ENCODE data around the gene LRMDA. TPM values are rescaled to one million over a fixed set of nuclear protein-coding genes. Genes with fewer than 3 reads are reported as not detected.

The LRMDA gene
- total RNA-seq, 2 experiments from 2014 or later, result not detected

DNA sequence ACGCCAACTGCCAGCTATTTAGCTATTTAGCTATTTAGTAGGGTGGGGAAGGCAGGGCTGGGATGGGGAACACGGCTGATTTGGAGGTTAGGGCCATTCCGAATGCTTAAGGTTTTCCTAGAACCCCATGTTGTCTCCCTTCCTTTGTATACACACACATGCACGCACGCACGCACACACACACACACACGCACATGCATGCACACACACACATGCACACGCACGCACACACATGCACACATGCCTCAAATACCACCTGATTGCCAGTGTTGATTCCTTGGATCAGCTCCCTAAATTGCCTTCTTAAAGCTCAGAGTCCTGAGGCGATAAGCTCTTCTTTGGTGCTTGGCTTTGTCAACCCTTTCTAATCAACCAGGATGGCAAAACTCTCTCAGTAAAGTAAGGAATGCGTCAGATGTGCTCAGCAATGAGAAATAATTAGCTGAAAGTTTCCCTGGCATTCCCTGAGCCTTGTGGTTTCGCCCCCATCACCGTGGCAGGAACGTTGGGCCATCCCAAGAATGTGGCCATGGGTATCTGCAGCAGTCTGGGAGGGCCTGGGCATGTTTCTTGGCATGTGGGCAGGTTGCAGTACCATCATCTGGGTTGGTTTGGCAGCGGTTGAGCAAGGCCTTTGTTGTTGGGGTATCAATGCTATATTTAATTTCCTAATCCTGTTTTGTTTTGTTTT, 305.6 kb downstream of the LRMDA start:
- ChIA-PET POLR2A (no interaction called here), CTCF (ENCODE audit: unreplicated experiment) (no interaction called here)
- H4K20me1 ChIP-seq (ENCODE audit: insufficient read depth, low read length), result no peaks in the 10 kb centered on the region
- DNase-seq (ENCODE audit: low spot score), result no peak
- no peaks in the 10 kb centered on the region for H3K9me2 ChIP-seq (ENCODE audit: insufficient read depth, low read length)
- H3K27ac ChIP-seq (ENCODE audit: low read depth, low read length, poor library complexity, severe bottlenecking), result no peak overlapping the region
- H2AFZ ChIP-seq (ENCODE audit: low read length), result no peak overlapping the region
- intact Hi-C loops (cut with micrococcal nuclease; ENCODE audit: unreplicated experiment), result no loop called here
- H3K4me3 ChIP-seq (ENCODE audit: low read depth, low read length, poor library complexity, severe bottlenecking), result no peak overlapping the region
- H3K36me3 ChIP-seq (ENCODE audit: insufficient read depth, low read length), result no peaks in the 10 kb centered on the region
- H3K4me1 ChIP-seq (ENCODE audit: insufficient read depth, low read length, poor library complexity, severe bottlenecking), result no peaks in the 10 kb centered on the region
- no TSS peak for BruUV-seq (replicated peaks)
- no peaks in the 10 kb centered on the region for H3K9me3 ChIP-seq (ENCODE audit: low read length)
- TF ChIP-seq EZH2phosphoT487 (IDR thresholded peaks at IDR 0.05; ENCODE audit: borderline replicate concordance, low read depth, low read length), result no peak
- TF ChIP-seq, protein P1, sequence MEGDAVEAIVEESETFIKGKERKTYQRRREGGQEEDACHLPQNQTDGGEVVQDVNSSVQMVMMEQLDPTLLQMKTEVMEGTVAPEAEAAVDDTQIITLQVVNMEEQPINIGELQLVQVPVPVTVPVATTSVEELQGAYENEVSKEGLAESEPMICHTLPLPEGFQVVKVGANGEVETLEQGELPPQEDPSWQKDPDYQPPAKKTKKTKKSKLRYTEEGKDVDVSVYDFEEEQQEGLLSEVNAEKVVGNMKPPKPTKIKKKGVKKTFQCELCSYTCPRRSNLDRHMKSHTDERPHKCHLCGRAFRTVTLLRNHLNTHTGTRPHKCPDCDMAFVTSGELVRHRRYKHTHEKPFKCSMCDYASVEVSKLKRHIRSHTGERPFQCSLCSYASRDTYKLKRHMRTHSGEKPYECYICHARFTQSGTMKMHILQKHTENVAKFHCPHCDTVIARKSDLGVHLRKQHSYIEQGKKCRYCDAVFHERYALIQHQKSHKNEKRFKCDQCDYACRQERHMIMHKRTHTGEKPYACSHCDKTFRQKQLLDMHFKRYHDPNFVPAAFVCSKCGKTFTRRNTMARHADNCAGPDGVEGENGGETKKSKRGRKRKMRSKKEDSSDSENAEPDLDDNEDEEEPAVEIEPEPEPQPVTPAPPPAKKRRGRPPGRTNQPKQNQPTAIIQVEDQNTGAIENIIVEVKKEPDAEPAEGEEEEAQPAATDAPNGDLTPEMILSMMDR (conservative IDR thresholded peaks at IDR 0.05; ENCODE audit: low read length), result no peak
- no peaks in the 10 kb centered on the region for H3K79me2 ChIP-seq (ENCODE audit: insufficient read depth, low read depth, low read length)
- H3K4me2 ChIP-seq (ENCODE audit: low read length), result no peak overlapping the region

DNA sequence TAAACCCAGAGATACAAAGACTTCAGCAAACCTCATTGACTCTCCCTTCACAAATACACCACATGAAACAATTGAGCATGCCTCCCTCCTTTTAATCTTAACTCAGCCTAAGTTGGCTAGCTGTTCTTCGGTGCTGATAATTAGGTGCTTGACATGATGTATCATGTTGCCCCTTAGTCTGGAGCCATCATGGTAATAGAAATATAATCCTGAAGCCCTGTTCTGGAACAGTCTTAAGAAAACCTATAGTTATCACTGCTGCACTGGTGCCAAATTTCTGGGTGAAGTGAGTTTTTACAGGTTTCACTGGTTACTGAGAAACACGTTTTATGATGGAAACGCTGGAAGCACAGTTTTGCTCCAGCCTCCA, 306.1 kb downstream of the LRMDA start:
- no peaks in the 10 kb centered on the region for H3K9me2 ChIP-seq (ENCODE audit: insufficient read depth, low read length)
- H3K9me3 ChIP-seq (ENCODE audit: low read length), result no peaks in the 10 kb centered on the region
- no peaks in the 10 kb centered on the region for H3K79me2 ChIP-seq (ENCODE audit: insufficient read depth, low read depth, low read length)
- no peak overlapping the region for H2AFZ ChIP-seq (ENCODE audit: low read length)
- H3K36me3 ChIP-seq (ENCODE audit: insufficient read depth, low read length), result no peaks in the 10 kb centered on the region
- no peak overlapping the region for H3K4me2 ChIP-seq (ENCODE audit: low read length)
- BruUV-seq (replicated peaks), result no TSS peak
- intact Hi-C loops (cut with micrococcal nuclease; ENCODE audit: unreplicated experiment), result no loop called here
- H3K4me3 ChIP-seq (ENCODE audit: low read depth, low read length, poor library complexity, severe bottlenecking), result no peak overlapping the region
- H4K20me1 ChIP-seq (ENCODE audit: insufficient read depth, low read length), result no peaks in the 10 kb centered on the region
- TF ChIP-seq, protein P1 (conservative IDR thresholded peaks at IDR 0.05; ENCODE audit: low read length), result no peak
- no peak for TF ChIP-seq EZH2phosphoT487 (IDR thresholded peaks at IDR 0.05; ENCODE audit: borderline replicate concordance, low read depth, low read length)
- no peak for DNase-seq (ENCODE audit: low spot score)
- ChIA-PET POLR2A (no interaction called here), CTCF (ENCODE audit: unreplicated experiment) (no interaction called here)
- no peaks in the 10 kb centered on the region for H3K4me1 ChIP-seq (ENCODE audit: insufficient read depth, low read length, poor library complexity, severe bottlenecking)
- no peak overlapping the region for H3K27ac ChIP-seq (ENCODE audit: low read depth, low read length, poor library complexity, severe bottlenecking)

DNA sequence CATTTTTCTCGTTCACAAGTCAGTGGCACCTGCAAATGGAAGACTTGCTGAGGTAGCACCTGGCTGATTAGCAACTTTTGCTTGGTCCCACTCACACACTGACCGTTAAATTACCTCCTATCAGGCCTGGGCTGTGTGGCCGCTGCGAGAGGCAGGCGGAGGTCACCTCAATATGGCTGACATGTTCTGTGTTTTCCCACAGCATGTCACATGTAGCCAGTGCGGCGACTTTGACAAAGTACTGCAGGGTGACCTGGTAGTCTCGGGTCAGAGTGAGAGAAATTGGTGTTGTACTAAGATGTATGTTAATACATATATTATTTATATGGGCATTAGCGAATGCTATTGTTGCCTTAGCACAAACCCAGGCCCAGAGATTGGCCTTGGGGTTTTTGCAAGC, 307.5 kb downstream of the LRMDA start:
- no peaks in the 10 kb centered on the region for H3K9me2 ChIP-seq (ENCODE audit: insufficient read depth, low read length)
- no peak overlapping the region for H3K4me3 ChIP-seq (ENCODE audit: low read depth, low read length, poor library complexity, severe bottlenecking)
- no peaks in the 10 kb centered on the region for H3K9me3 ChIP-seq (ENCODE audit: low read length)
- ChIA-PET CTCF (ENCODE audit: unreplicated experiment) (no interaction called here), POLR2A (no interaction called here)
- H3K79me2 ChIP-seq (ENCODE audit: insufficient read depth, low read depth, low read length), result no peaks in the 10 kb centered on the region
- intact Hi-C loops (cut with micrococcal nuclease; ENCODE audit: unreplicated experiment), result no loop called here
- no peaks in the 10 kb centered on the region for H3K4me1 ChIP-seq (ENCODE audit: insufficient read depth, low read length, poor library complexity, severe bottlenecking)
- no peak for TF ChIP-seq EZH2phosphoT487 (IDR thresholded peaks at IDR 0.05; ENCODE audit: borderline replicate concordance, low read depth, low read length)
- TF ChIP-seq, protein P1 (conservative IDR thresholded peaks at IDR 0.05; ENCODE audit: low read length), result no peak
- no peak for DNase-seq (ENCODE audit: low spot score)
- no TSS peak for BruUV-seq (replicated peaks)
- no peak overlapping the region for H3K27ac ChIP-seq (ENCODE audit: low read depth, low read length, poor library complexity, severe bottlenecking)
- no peak overlapping the region for H2AFZ ChIP-seq (ENCODE audit: low read length)
- H3K36me3 ChIP-seq (ENCODE audit: insufficient read depth, low read length), result no peaks in the 10 kb centered on the region
- H3K4me2 ChIP-seq (ENCODE audit: low read length), result no peak overlapping the region
- H4K20me1 ChIP-seq (ENCODE audit: insufficient read depth, low read length), result no peaks in the 10 kb centered on the region

Measured in OCI-LY7 (cell line).